HEK293T (cell line): ENCODE measurements around the gene SLC43A2.
"Not testable (repeated sequence)": the region's sequence is repeated elsewhere in the genome, so short reads cannot be mapped to it uniquely, and the experiment has no call there.

Experiments used
- FOXA1 ChIP-seq: fragments of 450-650 bp; IDR thresholded peaks from 2 replicates; pipeline ENCODE4 v1.6.1; 2016; ENCODE audit warnings: mild to moderate bottlenecking
- FOXM1 ChIP-seq: fragments of 450-650 bp; IDR thresholded peaks from 2 replicates; pipeline ENCODE4 v1.6.1; 2017; ENCODE audit warnings: mild to moderate bottlenecking, borderline replicate concordance
- SP1 ChIP-seq: fragments of 450-650 bp; IDR thresholded peaks from 2 replicates; pipeline ENCODE4 v1.6.1; 2017

DNA sequence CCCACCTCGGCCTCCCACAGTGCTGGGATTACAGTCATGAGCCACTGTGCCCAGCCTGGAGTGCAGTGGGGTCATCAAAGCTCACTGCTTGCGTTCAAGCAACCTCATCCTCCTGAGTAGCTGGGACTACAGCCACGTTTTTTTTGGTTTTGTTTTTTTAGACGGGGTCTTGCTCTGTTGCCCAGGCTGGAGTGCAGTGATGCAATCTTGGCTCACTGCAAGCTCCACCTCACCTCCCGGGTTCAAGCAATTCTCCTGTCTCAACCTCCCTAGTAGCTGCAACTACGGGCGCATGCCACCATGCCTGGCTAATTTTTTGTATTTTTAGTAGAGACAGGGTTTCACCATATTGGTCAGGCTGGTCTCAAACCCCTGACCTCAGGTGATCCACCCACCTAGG lies 24.2 kb upstream of the SLC43A2 start:
- TF ChIP-seq FOXA1, FOXM1, SP1: not testable (repeated sequence)
